G401.6 (cell line): Measurements from ENCODE around the gene HELLS.
"Not testable (repeated sequence)": the region's sequence is repeated elsewhere in the genome, so short reads cannot be mapped to it uniquely, and the experiment has no call there.

Source experiments
- FAIRE-seq: peaks from 2 replicates; lab custom pipeline; 2012; peaks lifted over from hg19 to GRCh38; lab: Jason Lieb, UNC

Gene HELLS

GRCh38 chr10:94608559-94608958, 63.0 kb downstream of the HELLS start:
- FAIRE-seq, result no peak

GRCh38 chr10:94614558-94614957, 69.0 kb downstream of the HELLS start:
- FAIRE-seq, result no peak

- FAIRE-seq, result no peak
These were observed 71.9 kb downstream of the HELLS start for GRCh38 chr10:94617389-94617944.

- FAIRE-seq, result no peak
These were observed 77.1 kb downstream of the HELLS start for GRCh38 chr10:94622666-94623205.

- no peak for FAIRE-seq
These were observed 78.0 kb downstream of the HELLS start for GRCh38 chr10:94623572-94623971.

GRCh38 chr10:94626476-94626875, 80.9 kb downstream of the HELLS start:
- no peak for FAIRE-seq

GRCh38 chr10:94627511-94627910, 81.9 kb downstream of the HELLS start:
- no peak for FAIRE-seq

- peak; percentile 94 for FAIRE-seq
These were observed 84.6 kb downstream of the HELLS start for GRCh38 chr10:94630017-94630688.

GRCh38 chr10:94631077-94631875, 85.7 kb downstream of the HELLS start:
- FAIRE-seq, result peak; percentile 97

GRCh38 chr10:94632954-94633353, 87.4 kb downstream of the HELLS start:
- FAIRE-seq, result no peak

- FAIRE-seq, result not testable (repeated sequence)
These were observed 92.5 kb downstream of the HELLS start for GRCh38 chr10:94638097-94638496.

GRCh38 chr10:94639902-94640301, 94.3 kb downstream of the HELLS start:
- FAIRE-seq, result no peak

- no peak for FAIRE-seq
These were observed 95.0 kb downstream of the HELLS start for GRCh38 chr10:94640562-94640961.

- no peak for FAIRE-seq
These were observed 95.9 kb downstream of the HELLS start for GRCh38 chr10:94641480-94641879.

- FAIRE-seq, result no peak
These were observed 98.8 kb downstream of the HELLS start for GRCh38 chr10:94644352-94644751.

- no peak for FAIRE-seq
These were observed 99.7 kb downstream of the HELLS start for GRCh38 chr10:94645285-94645684.
